ENCODE results near the gene ITPRID2.

The ITPRID2 gene

GRCh38 chr2:181970160-181970794 is 78.7 kb downstream of the ITPRID2 start:
- DNase-seq, result no peak

- no peak for DNase-seq
Observed at GRCh38 chr2:181971032-181971431, 79.5 kb downstream of the ITPRID2 start.

- DNase-seq, result no peak
Observed at GRCh38 chr2:181972431-181973170, 81.1 kb downstream of the ITPRID2 start.

- no peak for DNase-seq
Observed at GRCh38 chr2:181973171-181973783, 81.7 kb downstream of the ITPRID2 start.

- DNase-seq, result no peak
Observed at GRCh38 chr2:181977661-181978350, 86.3 kb downstream of the ITPRID2 start.

- DNase-seq, result no peak
Observed at GRCh38 chr2:181978351-181979150, 87.0 kb downstream of the ITPRID2 start.
